ENCODE measurements around the gene SERINC1. TPM values are rescaled to one million over a fixed set of nuclear protein-coding genes. Genes with fewer than 3 reads are reported as not detected.

Gene SERINC1
- total RNA-seq, 1 donor from 2014 or later, result 216 TPM

GRCh38 chr6:122422614-122423267 is 48.9 kb downstream of the SERINC1 start:
- no peaks in the 10 kb centered on the region for H3K4me1 ChIP-seq
- H3K27ac ChIP-seq, result no peak overlapping the region
- no peak overlapping the region for H3K4me3 ChIP-seq
- H3K36me3 ChIP-seq, result peaks cover 76% of the 10 kb centered on the region
- DNase-seq (no peak), ATAC-seq (no peak)
- no peaks in the 10 kb centered on the region for H3K27me3 ChIP-seq (ENCODE audit: low read depth)
- H3K9me3 ChIP-seq, result no peaks in the 10 kb centered on the region
- intact Hi-C loops (cut with DNase I), result no loop called here
- TF ChIP-seq CTCF (IDR thresholded peaks at IDR 0.05), result no peak

GRCh38 chr6:122422003-122422402 is 49.6 kb downstream of the SERINC1 start:
- no peak for TF ChIP-seq CTCF (IDR thresholded peaks at IDR 0.05)

GRCh38 chr6:122416825-122417224 is 54.8 kb downstream of the SERINC1 start:
- TF ChIP-seq CTCF (IDR thresholded peaks at IDR 0.05), result no peak
- Histone ChIP-seq H3K36me3 (peaks cover 67% of the 10 kb centered on the region), H3K27ac (no peak overlapping the region), H3K4me3 (no peak overlapping the region), H3K4me1 (no peaks in the 10 kb centered on the region), H3K9me3 (no peaks in the 10 kb centered on the region), H3K27me3 (ENCODE audit: low read depth) (no peaks in the 10 kb centered on the region)
- DNase-seq, result no peak
- ATAC-seq, result no peak
- intact Hi-C loops (cut with DNase I), result no loop called here

More at GRCh38 chr6:122422003-122422402, 49.6 kb downstream of the SERINC1 start:
- no peak for ATAC-seq
- Histone ChIP-seq H3K27me3 (ENCODE audit: low read depth) (no peaks in the 10 kb centered on the region), H3K27ac (no peak overlapping the region), H3K4me1 (no peaks in the 10 kb centered on the region), H3K9me3 (no peaks in the 10 kb centered on the region), H3K4me3 (no peak overlapping the region), H3K36me3 (peaks cover 78% of the 10 kb centered on the region)
- intact Hi-C loops (cut with DNase I), result no loop called here
- DNase-seq, result no peak

GRCh38 chr6:122412001-122412400 is 59.6 kb downstream of the SERINC1 start:
- Histone ChIP-seq H3K9me3 (no peaks in the 10 kb centered on the region), H3K27ac (no peak overlapping the region), H3K4me1 (no peaks in the 10 kb centered on the region), H3K4me3 (no peak overlapping the region), H3K27me3 (ENCODE audit: low read depth) (no peaks in the 10 kb centered on the region), H3K36me3 (peaks cover 28% of the 10 kb centered on the region)
- intact Hi-C loops (cut with DNase I), result no loop called here
- ATAC-seq (no peak), DNase-seq (no peak)
- no peak for TF ChIP-seq CTCF (IDR thresholded peaks at IDR 0.05)

GRCh38 chr6:122408702-122409458 is 62.7 kb downstream of the SERINC1 start:
- Histone ChIP-seq H3K36me3 (peaks cover 17% of the 10 kb centered on the region), H3K27ac (no peak overlapping the region), H3K4me1 (no peaks in the 10 kb centered on the region), H3K27me3 (ENCODE audit: low read depth) (no peaks in the 10 kb centered on the region), H3K9me3 (no peaks in the 10 kb centered on the region), H3K4me3 (no peak overlapping the region)
- intact Hi-C loops (cut with DNase I), result no loop called here
- ATAC-seq, result no peak
- TF ChIP-seq CTCF (IDR thresholded peaks at IDR 0.05), result no peak
- DNase-seq, result no peak
